ENCODE results near the gene CCM2.

- no peak for TF ChIP-seq EZH2 (IDR thresholded peaks at IDR 0.05; ENCODE audit: borderline replicate concordance, low read depth, low read length, severe bottlenecking)
- TF ChIP-seq CTCF (IDR thresholded peaks at IDR 0.05; ENCODE audit: borderline replicate concordance, extremely low read depth, low read length, poor library complexity, severe bottlenecking) = no peak
These were observed 82.9 kb downstream of the CCM2 start for GRCh38 chr7:45082831-45083331.

Data from DND-41 (cell line).